ENCODE measurements around the gene CHST4.
A peak's percentile ranks its signal among the peaks of the same experiment; 100 is the strongest.
"Not testable (repeated sequence)": the region's sequence is repeated elsewhere in the genome, so short reads cannot be mapped to it uniquely, and the experiment has no call there.

CHST4 gene

GRCh38 chr16:71526111-71526631 lies at the start of gene CHST4:
TSS of gene CHST4 (plus strand) at chr16:71526426. CDS start at chr16:71536678, 10,252 bp downstream.
- no peak for DNase-seq

GRCh38 chr16:71476457-71477124 lies 49.6 kb upstream of the CHST4 start:
- no peak for DNase-seq

- no peak for DNase-seq
Observed at GRCh38 chr16:71479420-71479819, 46.8 kb upstream of the CHST4 start.

- no peak for DNase-seq
Observed at GRCh38 chr16:71480956-71481355, 45.3 kb upstream of the CHST4 start.

- DNase-seq = no peak
Observed at GRCh38 chr16:71482569-71482968, 43.7 kb upstream of the CHST4 start.

- DNase-seq = peak; percentile 74
Observed at GRCh38 chr16:71484006-71484893, 42.0 kb upstream of the CHST4 start.

GRCh38 chr16:71489122-71489521 lies 37.1 kb upstream of the CHST4 start, which contains the start of gene ZNF19:
TSS of gene ZNF19 (minus strand) at chr16:71489324. CDS start at chr16:71482114, 7,210 bp downstream.
- DNase-seq = no peak

- DNase-seq = no peak
Observed at GRCh38 chr16:71490361-71490760, 35.9 kb upstream of the CHST4 start.

GRCh38 chr16:71491054-71491453 lies 35.2 kb upstream of the CHST4 start:
- no peak for DNase-seq

- no peak for DNase-seq
Observed at GRCh38 chr16:71492786-71493185, 33.4 kb upstream of the CHST4 start.

GRCh38 chr16:71493213-71493612 lies 33.0 kb upstream of the CHST4 start:
- no peak for DNase-seq

- DNase-seq = no peak
Observed at GRCh38 chr16:71498031-71498430, 28.2 kb upstream of the CHST4 start.

- DNase-seq = peak; percentile 48
Observed at GRCh38 chr16:71499775-71500364, 26.4 kb upstream of the CHST4 start.

GRCh38 chr16:71500964-71501363 lies 25.3 kb upstream of the CHST4 start:
- DNase-seq = no peak

- no peak for DNase-seq
Observed at GRCh38 chr16:71501547-71501946, 24.7 kb upstream of the CHST4 start.

- DNase-seq = not testable (repeated sequence)
Observed at GRCh38 chr16:71504051-71504450, 22.2 kb upstream of the CHST4 start.

GRCh38 chr16:71504901-71505300 lies 21.3 kb upstream of the CHST4 start:
- no peak for DNase-seq

- no peak for DNase-seq
Observed at GRCh38 chr16:71507061-71507460, 19.2 kb upstream of the CHST4 start.

- no peak for DNase-seq
Observed at GRCh38 chr16:71513302-71513701, 12.9 kb upstream of the CHST4 start.

- no peak for DNase-seq
Observed at GRCh38 chr16:71514476-71514875, 11.8 kb upstream of the CHST4 start.

GRCh38 chr16:71515026-71515425 lies 11.2 kb upstream of the CHST4 start:
- DNase-seq = no peak

- DNase-seq = no peak
Observed at GRCh38 chr16:71520550-71520949, 5.7 kb upstream of the CHST4 start.

All from activated gamma-delta T cell treated with Interleukin-2 at 50 U/mL for 16 hours (primary cell).